ENCODE measurements around the gene USP15. TPM values are rescaled to one million over a fixed set of nuclear protein-coding genes. Genes with fewer than 3 reads are reported as not detected.

The USP15 gene
- total and polyA plus RNA-seq, 2 donors from 2014 or later: 31.7 to 62.8 TPM

GRCh38 chr12:62304560-62304959 is 44.4 kb downstream of the USP15 start:
- no peak overlapping the region for H3K9ac ChIP-seq (ENCODE audit: low read length in 3 of 3)
- peaks cover 0 to 4% (median 0%) of the 10 kb centered on the region in 3 donors for H3K9me3 ChIP-seq (ENCODE audit: control insufficient read depth in 2 of 3, insufficient read depth in 1 of 3, low read length in 3 of 3)
- no peak for TF ChIP-seq CTCF (IDR thresholded peaks at IDR 0.05; ENCODE audit: borderline replicate concordance, extremely low read depth, insufficient read depth)
- H3K36me3 ChIP-seq (ENCODE audit: control insufficient read depth in 2 of 3, insufficient read depth in 3 of 3, low read length in 3 of 3): peaks cover 8 to 25% (median 12%) of the 10 kb centered on the region in 3 donors
- no peak overlapping the region for H3K4me3 ChIP-seq (ENCODE audit: low read length in 3 of 3)
- no peaks in the 10 kb centered on the region for H3K27me3 ChIP-seq (ENCODE audit: control insufficient read depth, insufficient read depth, low read length)
- intact Hi-C loops (cut with DNase I): no loop called here
- H3K27ac ChIP-seq (ENCODE audit: low read depth in 2 of 2, low read length in 2 of 2): no peak overlapping the region
- DNase-seq: no peak
- FAIRE-seq: no peak
- H3K4me1 ChIP-seq (ENCODE audit: control insufficient read depth in 2 of 3, insufficient read depth in 2 of 3, low read depth in 1 of 3, low read length in 3 of 3): no peaks in the 10 kb centered on the region

DNA sequence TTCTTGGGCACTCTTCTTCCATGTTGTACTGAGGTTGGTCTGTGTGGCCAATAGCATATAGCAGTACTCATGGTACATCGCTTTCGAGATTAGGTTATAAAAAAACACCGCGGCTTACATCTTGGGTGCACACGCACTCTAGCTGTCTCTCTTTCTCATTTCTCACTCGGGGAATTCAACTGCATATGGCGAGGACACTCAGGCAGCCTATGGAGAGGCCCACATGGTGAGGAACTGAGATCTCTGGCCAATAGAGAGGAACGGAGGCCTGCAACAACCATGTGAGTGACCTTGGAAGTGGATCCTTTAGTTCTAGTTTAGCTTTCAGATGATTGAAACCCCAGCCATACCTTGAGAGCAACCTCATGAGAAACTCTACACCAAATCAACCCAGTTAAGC is 45.6 kb downstream of the USP15 start:
- no peak for TF ChIP-seq CTCF (IDR thresholded peaks at IDR 0.05; ENCODE audit: borderline replicate concordance, extremely low read depth, insufficient read depth)
- no peak overlapping the region for H3K4me3 ChIP-seq (ENCODE audit: low read length in 3 of 3)
- H3K4me1 ChIP-seq (ENCODE audit: control insufficient read depth in 2 of 3, insufficient read depth in 2 of 3, low read depth in 1 of 3, low read length in 3 of 3): no peaks in the 10 kb centered on the region
- no peak for DNase-seq
- H3K36me3 ChIP-seq (ENCODE audit: control insufficient read depth in 2 of 3, insufficient read depth in 3 of 3, low read length in 3 of 3): peaks cover 8 to 25% (median 12%) of the 10 kb centered on the region in 3 donors
- peaks cover 0 to 4% (median 0%) of the 10 kb centered on the region in 3 donors for H3K9me3 ChIP-seq (ENCODE audit: control insufficient read depth in 2 of 3, insufficient read depth in 1 of 3, low read length in 3 of 3)
- H3K27ac ChIP-seq (ENCODE audit: low read depth in 2 of 2, low read length in 2 of 2): no peak overlapping the region
- no peak for FAIRE-seq
- H3K27me3 ChIP-seq (ENCODE audit: control insufficient read depth, insufficient read depth, low read length): no peaks in the 10 kb centered on the region
- H3K9ac ChIP-seq (ENCODE audit: low read length in 3 of 3): no peak overlapping the region
- intact Hi-C loops (cut with DNase I): no loop called here

- no peak for FAIRE-seq
Measured at GRCh38 chr12:62306569-62307530, 46.6 kb downstream of the USP15 start.

More at GRCh38 chr12:62306569-62307530, 46.6 kb downstream of the USP15 start:
- Histone ChIP-seq H3K27ac (ENCODE audit: low read depth in 2 of 2, low read length in 2 of 2) (no peak overlapping the region), H3K9me3 (ENCODE audit: control insufficient read depth in 2 of 3, insufficient read depth in 1 of 3, low read length in 3 of 3) (peaks cover 0 to 4% (median 0%) of the 10 kb centered on the region in 3 donors), H3K4me1 (ENCODE audit: control insufficient read depth in 2 of 3, insufficient read depth in 2 of 3, low read depth in 1 of 3, low read length in 3 of 3) (no peaks in the 10 kb centered on the region), H3K9ac (ENCODE audit: low read length in 3 of 3) (no peak overlapping the region), H3K4me3 (ENCODE audit: low read length in 3 of 3) (no peak overlapping the region), H3K27me3 (ENCODE audit: control insufficient read depth, insufficient read depth, low read length) (no peaks in the 10 kb centered on the region), H3K36me3 (ENCODE audit: control insufficient read depth in 2 of 3, insufficient read depth in 3 of 3, low read length in 3 of 3) (peaks cover 8 to 25% (median 12%) of the 10 kb centered on the region in 3 donors)
- no peak for DNase-seq
- intact Hi-C loops (cut with DNase I): no loop called here
- no peak for TF ChIP-seq CTCF (IDR thresholded peaks at IDR 0.05; ENCODE audit: borderline replicate concordance, extremely low read depth, insufficient read depth)
